ENCODE results near the gene KDM8.

KDM8 gene

GRCh38 chr16:27175888-27176287 is 27.4 kb upstream of the KDM8 start:
- Histone ChIP-seq H3K4me3 (ENCODE audit: low read depth in 1 of 2, low read length in 2 of 2) (no peak overlapping the region), H3K36me3 (ENCODE audit: insufficient read depth, low read length) (no peaks in the 10 kb centered on the region), H3K9ac (ENCODE audit: low read length) (no peak overlapping the region), H3K27me3 (ENCODE audit: control insufficient read depth in 1 of 2, insufficient read depth in 2 of 2, low read length in 2 of 2) (no peaks in the 10 kb centered on the region), H3K4me1 (ENCODE audit: insufficient read depth, low read length) (no peaks in the 10 kb centered on the region), H3K27ac (ENCODE audit: low read depth, low read length) (no peak overlapping the region), H3K9me3 (ENCODE audit: low read length) (no peaks in the 10 kb centered on the region)

- Histone ChIP-seq H3K36me3 (ENCODE audit: insufficient read depth, low read length) (no peaks in the 10 kb centered on the region), H3K9ac (ENCODE audit: low read length) (no peak overlapping the region), H3K27ac (ENCODE audit: low read depth, low read length) (no peak overlapping the region), H3K4me3 (ENCODE audit: low read depth in 1 of 2, low read length in 2 of 2) (no peak overlapping the region), H3K4me1 (ENCODE audit: insufficient read depth, low read length) (no peaks in the 10 kb centered on the region), H3K9me3 (ENCODE audit: low read length) (no peaks in the 10 kb centered on the region), H3K27me3 (ENCODE audit: control insufficient read depth in 1 of 2, insufficient read depth in 2 of 2, low read length in 2 of 2) (no peaks in the 10 kb centered on the region)
Measured at GRCh38 chr16:27177031-27177774, 26.1 kb upstream of the KDM8 start.

GRCh38 chr16:27179500-27180072 is 23.7 kb upstream of the KDM8 start:
- Histone ChIP-seq H3K4me3 (ENCODE audit: low read depth in 1 of 2, low read length in 2 of 2) (no peak overlapping the region), H3K9ac (ENCODE audit: low read length) (no peak overlapping the region), H3K9me3 (ENCODE audit: low read length) (no peaks in the 10 kb centered on the region), H3K27me3 (ENCODE audit: control insufficient read depth in 1 of 2, insufficient read depth in 2 of 2, low read length in 2 of 2) (no peaks in the 10 kb centered on the region), H3K36me3 (ENCODE audit: insufficient read depth, low read length) (no peaks in the 10 kb centered on the region), H3K27ac (ENCODE audit: low read depth, low read length) (no peak overlapping the region), H3K4me1 (ENCODE audit: insufficient read depth, low read length) (no peaks in the 10 kb centered on the region)

DNA sequence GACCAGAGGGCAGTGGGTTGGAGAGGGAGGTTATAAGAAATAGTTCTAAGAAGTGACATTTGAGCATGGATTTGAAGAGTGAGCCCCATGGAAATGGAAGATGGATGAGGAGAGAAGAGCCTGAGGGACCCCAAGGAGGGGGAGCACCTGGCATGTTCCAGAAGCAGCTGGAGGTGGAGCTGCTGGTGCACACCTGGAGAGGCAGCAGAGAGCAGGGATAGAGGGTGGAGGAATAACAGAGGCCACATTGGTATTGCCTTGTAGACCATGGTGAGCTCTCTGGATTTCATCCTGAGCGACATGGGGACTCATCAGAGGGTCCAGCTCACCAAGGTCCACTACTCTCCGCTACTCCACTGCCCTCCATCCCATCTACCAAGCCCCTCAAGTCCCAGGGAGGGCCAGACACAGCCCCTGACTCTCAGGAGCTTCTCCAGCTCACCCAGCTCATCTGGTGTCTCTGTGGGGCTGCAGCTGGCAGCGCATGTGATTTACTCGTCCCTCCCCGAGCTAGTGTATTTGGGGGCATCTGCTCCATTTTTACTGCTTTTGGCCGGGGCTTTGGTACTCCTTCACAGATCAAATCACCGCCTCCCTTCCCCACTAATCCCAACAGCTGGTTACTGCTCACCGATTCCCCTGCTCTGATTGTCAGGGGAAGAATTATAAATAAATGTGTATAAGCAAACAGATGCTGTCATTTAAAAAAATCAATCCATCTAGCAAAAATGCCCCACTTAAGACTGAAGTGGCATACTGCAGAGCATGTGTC is 22.1 kb upstream of the KDM8 start:
- Histone ChIP-seq H3K9ac (ENCODE audit: low read length) (no peak overlapping the region), H3K27ac (ENCODE audit: low read depth, low read length) (no peak overlapping the region), H3K27me3 (ENCODE audit: control insufficient read depth in 1 of 2, insufficient read depth in 2 of 2, low read length in 2 of 2) (no peaks in the 10 kb centered on the region), H3K36me3 (ENCODE audit: insufficient read depth, low read length) (no peaks in the 10 kb centered on the region), H3K4me1 (ENCODE audit: insufficient read depth, low read length) (no peaks in the 10 kb centered on the region), H3K9me3 (ENCODE audit: low read length) (no peaks in the 10 kb centered on the region), H3K4me3 (ENCODE audit: low read depth in 1 of 2, low read length in 2 of 2) (no peak overlapping the region)

- H3K36me3 ChIP-seq (ENCODE audit: insufficient read depth, low read length) = no peaks in the 10 kb centered on the region
- no peaks in the 10 kb centered on the region for H3K27me3 ChIP-seq (ENCODE audit: control insufficient read depth in 1 of 2, insufficient read depth in 2 of 2, low read length in 2 of 2)
- H3K4me1 ChIP-seq (ENCODE audit: insufficient read depth, low read length) = no peaks in the 10 kb centered on the region
- no peak overlapping the region for H3K4me3 ChIP-seq (ENCODE audit: low read depth in 1 of 2, low read length in 2 of 2)
- H3K27ac ChIP-seq (ENCODE audit: low read depth, low read length) = no peak overlapping the region
- H3K9ac ChIP-seq (ENCODE audit: low read length) = no peak overlapping the region
- no peaks in the 10 kb centered on the region for H3K9me3 ChIP-seq (ENCODE audit: low read length)
Measured at GRCh38 chr16:27182906-27183405, 20.4 kb upstream of the KDM8 start.

DNA sequence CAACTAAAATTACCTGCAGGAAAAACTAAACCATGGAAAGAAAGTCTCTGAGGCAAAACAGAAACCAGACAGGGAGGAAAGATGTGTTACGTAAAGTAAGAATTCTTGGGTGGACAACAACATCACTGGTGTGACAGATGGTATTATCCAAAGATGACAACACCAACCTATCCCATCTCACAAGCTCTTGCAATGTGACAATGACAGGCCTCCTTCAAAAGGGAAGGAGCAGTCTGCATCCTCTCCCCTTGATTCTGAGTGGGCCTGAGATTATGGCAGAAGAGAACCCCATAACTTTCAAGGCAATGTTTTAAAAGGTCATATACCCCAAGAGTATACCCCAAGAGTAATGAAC is 17.6 kb upstream of the KDM8 start:
- no peaks in the 10 kb centered on the region for H3K36me3 ChIP-seq (ENCODE audit: insufficient read depth, low read length)
- H3K27me3 ChIP-seq (ENCODE audit: control insufficient read depth in 1 of 2, insufficient read depth in 2 of 2, low read length in 2 of 2) = peaks cover 0 to 4% of the 10 kb centered on the region in 2 donors
- H3K9ac ChIP-seq (ENCODE audit: low read length) = no peak overlapping the region
- H3K27ac ChIP-seq (ENCODE audit: low read depth, low read length) = no peak overlapping the region
- no peaks in the 10 kb centered on the region for H3K9me3 ChIP-seq (ENCODE audit: low read length)
- no peaks in the 10 kb centered on the region for H3K4me1 ChIP-seq (ENCODE audit: insufficient read depth, low read length)
- no peak overlapping the region for H3K4me3 ChIP-seq (ENCODE audit: low read depth in 1 of 2, low read length in 2 of 2)

GRCh38 chr16:27188633-27189032 is 14.7 kb upstream of the KDM8 start:
- H3K4me3 ChIP-seq (ENCODE audit: low read depth in 1 of 2, low read length in 2 of 2) = no peak overlapping the region
- no peaks in the 10 kb centered on the region for H3K36me3 ChIP-seq (ENCODE audit: insufficient read depth, low read length)
- H3K4me1 ChIP-seq (ENCODE audit: insufficient read depth, low read length) = no peaks in the 10 kb centered on the region
- H3K27ac ChIP-seq (ENCODE audit: low read depth, low read length) = no peak overlapping the region
- no peaks in the 10 kb centered on the region for H3K9me3 ChIP-seq (ENCODE audit: low read length)
- no peak overlapping the region for H3K9ac ChIP-seq (ENCODE audit: low read length)
- H3K27me3 ChIP-seq (ENCODE audit: control insufficient read depth in 1 of 2, insufficient read depth in 2 of 2, low read length in 2 of 2) = peaks cover 0 to 4% of the 10 kb centered on the region in 2 donors

DNA sequence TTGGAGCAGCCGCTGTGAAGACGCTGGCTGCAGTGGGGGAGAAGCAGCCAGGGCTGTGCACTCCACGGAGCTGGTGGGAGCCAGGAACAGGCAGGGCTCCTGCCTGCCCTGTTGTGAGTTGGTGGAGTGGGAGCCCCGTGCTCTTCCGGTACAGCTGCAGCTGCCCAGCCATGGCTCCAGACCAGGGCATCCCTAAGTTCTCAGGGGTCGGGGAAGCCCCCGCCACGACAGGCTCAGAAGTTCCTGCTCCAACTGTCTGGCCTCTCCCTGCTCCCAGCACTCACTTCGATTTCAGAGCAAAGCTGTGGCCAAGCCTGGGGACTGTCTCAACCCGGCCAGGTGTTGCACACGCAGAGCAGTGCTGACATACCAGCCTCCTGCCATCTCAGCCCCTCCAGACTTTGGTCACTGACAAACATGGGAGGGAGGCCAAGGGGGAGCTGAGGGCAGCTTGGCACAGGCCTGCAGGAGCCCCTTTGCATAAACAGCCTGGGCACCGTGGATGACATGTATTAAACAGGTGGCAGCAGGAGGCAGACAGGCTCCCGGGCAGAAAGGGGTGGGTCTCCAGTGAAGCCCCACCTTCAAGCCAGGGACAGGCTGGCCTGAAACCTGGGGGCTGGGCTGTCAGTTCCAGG is 13.9 kb upstream of the KDM8 start:
- no peaks in the 10 kb centered on the region for H3K4me1 ChIP-seq (ENCODE audit: insufficient read depth, low read length)
- H3K9ac ChIP-seq (ENCODE audit: low read length) = no peak overlapping the region
- no peaks in the 10 kb centered on the region for H3K9me3 ChIP-seq (ENCODE audit: low read length)
- no peak overlapping the region for H3K4me3 ChIP-seq (ENCODE audit: low read depth in 1 of 2, low read length in 2 of 2)
- no peak overlapping the region for H3K27ac ChIP-seq (ENCODE audit: low read depth, low read length)
- H3K27me3 ChIP-seq (ENCODE audit: control insufficient read depth in 1 of 2, insufficient read depth in 2 of 2, low read length in 2 of 2) = peaks cover 0 to 4% of the 10 kb centered on the region in 2 donors
- no peaks in the 10 kb centered on the region for H3K36me3 ChIP-seq (ENCODE audit: insufficient read depth, low read length)

GRCh38 chr16:27190316-27190871 is 12.9 kb upstream of the KDM8 start:
- H3K27me3 ChIP-seq (ENCODE audit: control insufficient read depth in 1 of 2, insufficient read depth in 2 of 2, low read length in 2 of 2) = peaks cover 0 to 4% of the 10 kb centered on the region in 2 donors
- no peak overlapping the region for H3K4me3 ChIP-seq (ENCODE audit: low read depth in 1 of 2, low read length in 2 of 2)
- no peaks in the 10 kb centered on the region for H3K4me1 ChIP-seq (ENCODE audit: insufficient read depth, low read length)
- no peak overlapping the region for H3K27ac ChIP-seq (ENCODE audit: low read depth, low read length)
- no peaks in the 10 kb centered on the region for H3K9me3 ChIP-seq (ENCODE audit: low read length)
- no peak overlapping the region for H3K9ac ChIP-seq (ENCODE audit: low read length)
- H3K36me3 ChIP-seq (ENCODE audit: insufficient read depth, low read length) = no peaks in the 10 kb centered on the region

GRCh38 chr16:27191352-27191924 is 11.9 kb upstream of the KDM8 start:
- Histone ChIP-seq H3K36me3 (ENCODE audit: insufficient read depth, low read length) (no peaks in the 10 kb centered on the region), H3K4me1 (ENCODE audit: insufficient read depth, low read length) (no peaks in the 10 kb centered on the region), H3K27ac (ENCODE audit: low read depth, low read length) (no peak overlapping the region), H3K9me3 (ENCODE audit: low read length) (no peaks in the 10 kb centered on the region), H3K27me3 (ENCODE audit: control insufficient read depth in 1 of 2, insufficient read depth in 2 of 2, low read length in 2 of 2) (peaks cover 0 to 4% of the 10 kb centered on the region in 2 donors), H3K9ac (ENCODE audit: low read length) (no peak overlapping the region), H3K4me3 (ENCODE audit: low read depth in 1 of 2, low read length in 2 of 2) (no peak overlapping the region)

Measured in muscle layer of colon (tissue), 2 donors.